Trophoblast cell (in vitro differentiated cells and primary cell): ENCODE data around the gene ARHGAP10.

Experiments used
- DNase-seq, 2 donors: peaks; one replicate each; pipeline ENCODE4 v3.0.0-alpha.2; 2016
- H2AFZ ChIP-seq: 2 replicates; pipeline ENCODE4 v1.6.1; 2013; ENCODE audit warnings: low read length, moderate library complexity, mild to moderate bottlenecking; ENCODE audit not compliant: insufficient read depth, poor library complexity
- H2AK5ac ChIP-seq: 2 replicates; pipeline ENCODE4 v1.6.1; 2013; ENCODE audit warnings: mild to moderate bottlenecking, low read length
- H2BK120ac ChIP-seq: 2 replicates; pipeline ENCODE4 v1.6.1; 2013; ENCODE audit warnings: low read length, mild to moderate bottlenecking, moderate library complexity; ENCODE audit not compliant: insufficient read depth, poor library complexity
- H2BK12ac ChIP-seq: 2 replicates; pipeline ENCODE4 v1.6.1; 2013; ENCODE audit warnings: mild to moderate bottlenecking, low read length, moderate library complexity
- H2BK5ac ChIP-seq: 2 replicates; pipeline ENCODE4 v1.6.1; 2013; ENCODE audit warnings: low read length, low read depth, moderate library complexity, mild to moderate bottlenecking; ENCODE audit not compliant: poor library complexity
- H3K14ac ChIP-seq: 2 replicates; pipeline ENCODE4 v1.6.1; 2013; ENCODE audit warnings: mild to moderate bottlenecking, low read length
- H3K18ac ChIP-seq: 2 replicates; pipeline ENCODE4 v1.6.1; 2013; ENCODE audit warnings: mild to moderate bottlenecking, low read length
- H3K23ac ChIP-seq: 2 replicates; pipeline ENCODE4 v1.6.1; 2013; ENCODE audit warnings: low read length
- H3K27ac ChIP-seq: 2 replicates; pipeline ENCODE4 v1.5.1; 2013; ENCODE audit warnings: low read depth, mild to moderate bottlenecking, inconsistent platforms, low read length, moderate library complexity
- H3K27me3 ChIP-seq: 2 replicates; pipeline ENCODE4 v1.6.1; 2013; ENCODE audit warnings: inconsistent platforms, mild to moderate bottlenecking, low read length, moderate library complexity; ENCODE audit not compliant: insufficient read depth
- H3K36me3 ChIP-seq, 2 experiments: 1 replicate in 1 of 2; 2 replicates in 1 of 2; pipeline ENCODE4 v1.6.1; 2013; ENCODE audit warnings: low read length in 2 of 2, mild to moderate bottlenecking in 2 of 2, moderate library complexity in 1 of 2; ENCODE audit not compliant: insufficient read depth in 2 of 2, control insufficient read depth in 1 of 2
- H3K4ac ChIP-seq: 2 replicates; pipeline ENCODE4 v1.6.1; 2013; ENCODE audit warnings: low read depth, mild to moderate bottlenecking, low read length, moderate library complexity
- H3K4me1 ChIP-seq, 2 experiments: 1 replicate in 1 of 2; 2 replicates in 1 of 2; pipeline ENCODE4 v1.6.1; 2013; ENCODE audit warnings: low read length in 2 of 2, mild to moderate bottlenecking in 2 of 2, moderate library complexity in 1 of 2; ENCODE audit not compliant: insufficient read depth in 2 of 2, control insufficient read depth in 1 of 2
- H3K4me2 ChIP-seq: 2 replicates; pipeline ENCODE4 v1.6.1; 2013; ENCODE audit warnings: inconsistent platforms, mild to moderate bottlenecking, low read length, moderate library complexity
- H3K4me3 ChIP-seq: 2 replicates; pipeline ENCODE4 v1.5.1; 2013; ENCODE audit warnings: mild to moderate bottlenecking, low read depth, low read length, inconsistent platforms
- H3K79me1 ChIP-seq: one replicate; pipeline ENCODE4 v1.6.1; 2013; ENCODE audit warnings: low read length
- H3K79me2 ChIP-seq: 2 replicates; pipeline ENCODE4 v1.6.1; 2013; ENCODE audit warnings: low read length, mild to moderate bottlenecking; ENCODE audit not compliant: control insufficient read depth, insufficient read depth, poor library complexity
- H3K9ac ChIP-seq: 2 replicates; pipeline ENCODE4 v1.6.1; 2013; ENCODE audit warnings: mild to moderate bottlenecking, low read length
- H3K9me3 ChIP-seq: 2 replicates; pipeline ENCODE4 v1.6.1; 2013; ENCODE audit warnings: low read depth, mild to moderate bottlenecking, control low read depth, inconsistent platforms, low read length; ENCODE audit not compliant: insufficient read depth
- H4K12ac ChIP-seq: 2 replicates; pipeline ENCODE4 v1.6.1; 2013; ENCODE audit warnings: low read depth, mild to moderate bottlenecking, low read length, moderate library complexity
- H4K8ac ChIP-seq: 2 replicates; pipeline ENCODE4 v1.6.1; 2013; ENCODE audit warnings: low read depth, mild to moderate bottlenecking, low read length, moderate library complexity
- H4K91ac ChIP-seq: one replicate; pipeline ENCODE4 v1.6.1; 2013; ENCODE audit warnings: low read depth, mild to moderate bottlenecking, low read length, moderate library complexity
- WGBS: extraction: QIAGEN DNeasy Blood & Tissue Kit; methylation state at CpG from one replicate; pipeline ENCODE4 v1.1.7; 2013; ENCODE audit warnings: missing lambda C conversion rate; ENCODE audit not compliant: insufficient read length, insufficient coverage; ENCODE audit errors: extremely low coverage; 5-methylcytosine and 5-hydroxymethylcytosine counted together

The ARHGAP10 gene

DNA sequence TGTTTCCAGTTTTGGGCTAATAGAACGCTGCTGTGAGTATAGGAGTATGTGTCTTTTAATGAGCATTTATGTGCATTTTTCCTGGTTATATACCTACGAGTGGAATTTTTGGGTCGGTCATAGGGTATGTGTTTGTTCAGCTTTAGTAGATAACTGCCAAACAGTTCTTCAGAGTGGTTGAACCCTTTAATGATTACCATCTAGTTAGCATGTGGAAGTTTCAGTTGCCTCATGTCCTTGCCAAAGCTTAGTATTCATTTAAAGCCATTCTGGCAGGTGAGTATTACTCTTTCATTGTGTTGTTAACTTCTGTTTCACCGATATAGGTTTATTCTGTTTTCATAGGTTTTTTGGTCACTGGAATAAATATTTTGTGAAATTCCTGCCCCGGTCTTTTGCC lies 229.1 kb downstream of the ARHGAP10 start:
- Histone ChIP-seq H3K23ac (no peak overlapping the region), H3K27ac (no peak overlapping the region), H3K4me3 (no peak overlapping the region), H2BK12ac (no peak overlapping the region), H4K91ac (no peak overlapping the region), H3K4me1 (peaks cover 2 to 7% of the 10 kb centered on the region in 2 experiments), H2AFZ (no peak overlapping the region), H3K18ac (no peak overlapping the region), H3K14ac (no peak overlapping the region), H3K36me3 (peaks cover 0 to 4% of the 10 kb centered on the region in 2 experiments), H3K4ac (no peak overlapping the region), H3K4me2 (no peak overlapping the region), H4K12ac (no peak overlapping the region), H2BK5ac (no peak overlapping the region), H3K79me2 (no peaks in the 10 kb centered on the region), H2BK120ac (no peak overlapping the region), H4K8ac (no peak overlapping the region), H3K9ac (no peak overlapping the region), H3K79me1 (no peaks in the 10 kb centered on the region), H3K27me3 (no peaks in the 10 kb centered on the region), H2AK5ac (no peak overlapping the region), H3K9me3 (no peaks in the 10 kb centered on the region)
- WGBS = no CpG with 5 or more reads among the region's 5 CpGs
- DNase-seq = no peak

DNA sequence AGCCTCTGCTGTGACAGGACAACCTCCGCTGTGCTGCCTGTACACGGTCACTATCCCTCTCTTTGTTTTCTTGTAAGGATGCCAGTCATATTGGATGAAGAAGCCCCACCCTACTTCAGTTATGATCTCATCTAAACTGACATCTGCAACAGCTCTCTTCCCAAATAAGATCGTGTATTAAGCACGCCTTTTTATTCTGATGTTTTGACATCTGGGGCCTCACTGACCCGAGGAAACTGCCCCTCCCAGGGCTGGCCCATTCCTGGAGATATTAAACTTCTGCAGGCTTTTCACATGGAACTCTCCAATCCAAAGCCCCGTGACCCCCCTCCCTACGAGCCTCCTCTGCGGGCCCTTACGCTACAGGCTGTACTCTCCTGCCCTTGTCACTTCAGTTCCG lies 232.0 kb downstream of the ARHGAP10 start:
- Histone ChIP-seq H3K79me2 (no peaks in the 10 kb centered on the region), H2AK5ac (no peak overlapping the region), H4K8ac (no peak overlapping the region), H2BK5ac (no peak overlapping the region), H3K27ac (no peak overlapping the region), H3K9ac (no peak overlapping the region), H3K9me3 (no peaks in the 10 kb centered on the region), H3K4me1 (peaks cover 0 to 5% of the 10 kb centered on the region in 2 experiments), H4K12ac (no peak overlapping the region), H3K79me1 (no peaks in the 10 kb centered on the region), H3K14ac (no peak overlapping the region), H3K4ac (no peak overlapping the region), H3K18ac (no peak overlapping the region), H3K4me3 (no peak overlapping the region), H2BK120ac (no peak overlapping the region), H2AFZ (no peak overlapping the region), H3K27me3 (no peaks in the 10 kb centered on the region), H3K36me3 (peaks cover 0 to 4% of the 10 kb centered on the region in 2 experiments), H3K23ac (no peak overlapping the region), H3K4me2 (no peak overlapping the region), H2BK12ac (no peak overlapping the region), H4K91ac (no peak overlapping the region)
- DNase-seq = no peak
- WGBS = no CpG with 5 or more reads among the region's 10 CpGs

DNA sequence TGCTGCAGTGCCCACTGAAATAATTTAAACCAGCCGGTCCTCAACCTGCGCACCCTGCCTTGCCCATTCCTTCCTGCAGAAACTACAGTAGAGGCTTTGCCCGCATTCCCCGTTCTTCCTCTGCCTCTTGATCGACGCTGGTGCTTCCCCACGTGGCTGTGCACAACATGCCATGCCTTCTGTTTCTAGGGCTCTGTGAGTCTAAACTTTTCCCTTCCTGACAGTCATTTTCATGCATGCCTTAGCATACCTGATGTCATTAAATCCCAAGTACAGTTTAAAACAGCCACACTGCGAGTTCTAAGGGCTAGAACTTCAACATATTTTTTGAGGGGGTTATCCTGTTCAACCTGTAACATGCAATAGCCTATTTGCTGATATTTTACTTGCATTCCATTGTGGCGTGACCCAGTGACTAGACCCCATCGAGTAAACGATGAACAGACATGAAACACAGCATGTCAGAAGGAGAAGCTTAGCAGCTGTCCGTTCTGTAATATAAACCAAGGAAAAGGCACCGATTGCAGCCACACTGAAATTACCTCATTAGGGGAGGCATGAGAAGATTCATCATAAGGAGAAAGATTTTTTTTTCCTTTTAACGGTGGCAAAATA lies 232.5 kb downstream of the ARHGAP10 start:
- Histone ChIP-seq H4K91ac (no peak overlapping the region), H3K23ac (no peak overlapping the region), H2BK12ac (no peak overlapping the region)

DNA sequence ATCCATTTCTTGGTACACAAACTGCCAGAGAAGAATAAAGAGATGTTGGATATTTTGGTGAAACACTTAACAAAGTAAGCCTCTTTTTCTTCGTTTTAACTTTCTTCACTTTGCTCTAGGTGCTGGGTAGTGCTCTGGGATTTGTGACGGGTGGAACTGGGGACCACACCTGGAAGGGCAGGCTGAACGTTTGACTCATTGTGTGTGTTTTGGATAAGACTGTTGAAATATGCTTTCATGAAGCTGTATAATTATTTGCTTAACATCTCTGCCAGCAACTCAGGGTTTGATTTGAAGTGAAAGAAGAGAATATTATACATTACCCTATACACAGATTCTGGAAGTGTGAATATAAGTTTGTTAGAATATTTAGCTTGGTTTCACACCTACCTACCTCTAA lies 233.2 kb downstream of the ARHGAP10 start:
- Histone ChIP-seq H3K27ac (no peak overlapping the region), H3K4me3 (no peak overlapping the region), H2BK12ac (no peak overlapping the region), H3K27me3 (no peaks in the 10 kb centered on the region), H3K36me3 (peaks cover 0 to 4% of the 10 kb centered on the region in 2 experiments), H3K9ac (no peak overlapping the region), H3K4me1 (peaks cover 2 to 9% of the 10 kb centered on the region in 2 experiments), H3K4ac (no peak overlapping the region), H4K12ac (no peak overlapping the region), H2AK5ac (no peak overlapping the region), H4K8ac (no peak overlapping the region), H3K14ac (no peak overlapping the region), H2BK5ac (no peak overlapping the region), H2BK120ac (no peak overlapping the region), H2AFZ (no peak overlapping the region), H3K4me2 (no peak overlapping the region), H3K23ac (no peak overlapping the region), H3K79me2 (no peaks in the 10 kb centered on the region), H3K9me3 (no peaks in the 10 kb centered on the region), H3K18ac (no peak overlapping the region), H4K91ac (no peak overlapping the region), H3K79me1 (no peaks in the 10 kb centered on the region)
- WGBS = no CpG with 5 or more reads among the region's 3 CpGs
- DNase-seq = no peak

More for the DNA sequence above, 232.5 kb downstream of the ARHGAP10 start:
- Histone ChIP-seq H3K14ac (no peak overlapping the region), H3K27ac (no peak overlapping the region), H2AK5ac (no peak overlapping the region), H3K4me1 (peaks cover 0 to 5% of the 10 kb centered on the region in 2 experiments), H2AFZ (no peak overlapping the region), H3K4me3 (no peak overlapping the region), H4K12ac (no peak overlapping the region), H3K9me3 (no peaks in the 10 kb centered on the region), H2BK5ac (no peak overlapping the region), H3K36me3 (peaks cover 0 to 4% of the 10 kb centered on the region in 2 experiments), H3K27me3 (no peaks in the 10 kb centered on the region), H2BK120ac (no peak overlapping the region), H3K4ac (no peak overlapping the region), H3K79me1 (no peaks in the 10 kb centered on the region), H4K8ac (no peak overlapping the region), H3K9ac (no peak overlapping the region), H3K79me2 (no peaks in the 10 kb centered on the region), H3K18ac (no peak overlapping the region), H3K4me2 (no peak overlapping the region)
- no peak for DNase-seq
- no CpG with 5 or more reads among the region's 14 CpGs for WGBS
